HG03565 (cell line): ENCODE data around the gene SIL1.

Experiments
- ATAC-seq: cut with Tn5 transposase; IDR thresholded peaks from one replicate; pipeline ENCODE4 v1.9.1; 2021; ENCODE audit warnings: mild to moderate bottlenecking, moderate library complexity; ENCODE audit not compliant: unreplicated experiment

The SIL1 gene

DNA sequence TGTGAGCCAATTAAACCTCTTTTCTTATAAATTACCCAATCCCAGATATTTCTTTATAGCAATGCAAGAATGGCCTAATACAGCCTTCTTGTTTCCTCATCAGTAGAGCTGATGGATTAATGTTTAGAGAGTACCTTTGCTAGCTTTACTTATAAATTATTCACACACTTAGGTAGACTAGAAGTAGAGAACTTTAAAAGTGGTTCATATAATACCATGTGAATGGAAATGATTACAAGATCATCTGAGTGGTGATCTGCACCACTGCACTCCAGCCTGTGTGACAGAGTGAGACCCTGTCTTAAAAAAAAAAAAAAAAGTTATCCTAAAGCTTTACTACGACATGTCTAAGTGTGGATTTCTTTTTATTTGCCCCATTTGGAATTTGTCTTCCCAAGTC, 299.9 kb downstream of the SIL1 start:
- no peak for ATAC-seq
